Measurements from ENCODE around the gene HK1.

The HK1 gene

GRCh38 chr10:69377191-69377590, 98.9 kb downstream of the HK1 start:
- no peak for DNase-seq (ENCODE audit: low spot score)

DNA sequence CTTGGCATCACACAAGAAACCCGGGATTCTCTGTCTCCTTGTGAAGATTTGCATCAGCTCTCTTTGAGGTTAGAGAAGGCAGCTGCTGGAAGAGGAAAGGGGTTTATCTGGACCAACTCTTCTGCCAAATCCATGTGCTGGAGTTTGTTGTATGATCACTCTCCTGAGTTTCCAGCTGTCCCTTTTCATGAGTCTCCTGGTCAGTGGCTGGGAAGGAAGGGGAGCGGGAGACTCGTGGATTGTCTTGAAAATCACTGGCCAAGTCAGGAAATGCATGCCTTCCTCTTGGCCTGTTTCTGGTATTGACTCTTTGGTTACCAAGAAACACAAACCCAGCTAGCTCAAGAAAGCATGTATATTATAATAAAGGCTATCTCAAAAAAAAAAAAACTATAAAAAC, 99.6 kb downstream of the HK1 start:
- no peak for DNase-seq (ENCODE audit: low spot score)

DNA sequence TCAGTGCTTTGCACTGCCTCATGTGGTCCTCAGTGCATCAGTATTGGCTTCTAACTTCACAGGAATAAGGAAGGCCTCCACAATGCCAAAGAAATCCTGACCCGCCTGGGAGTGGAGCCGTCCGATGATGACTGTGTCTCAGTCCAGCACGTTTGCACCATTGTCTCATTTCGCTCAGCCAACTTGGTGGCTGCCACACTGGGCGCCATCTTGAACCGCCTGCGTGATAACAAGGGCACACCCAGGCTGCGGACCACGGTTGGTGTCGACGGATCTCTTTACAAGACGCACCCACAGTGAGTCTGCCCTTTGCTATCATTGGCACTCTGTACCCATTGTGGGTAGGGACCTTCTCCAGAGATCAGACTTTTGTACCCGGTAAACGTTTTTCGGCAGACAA, 101.5 kb downstream of the HK1 start:
- no peak for DNase-seq (ENCODE audit: low spot score)

GRCh38 chr10:69382382-69383117, 104.3 kb downstream of the HK1 start:
- DNase-seq (ENCODE audit: low spot score), result no peak

GRCh38 chr10:69383558-69383957, 105.3 kb downstream of the HK1 start:
- no peak for DNase-seq (ENCODE audit: low spot score)

DNA sequence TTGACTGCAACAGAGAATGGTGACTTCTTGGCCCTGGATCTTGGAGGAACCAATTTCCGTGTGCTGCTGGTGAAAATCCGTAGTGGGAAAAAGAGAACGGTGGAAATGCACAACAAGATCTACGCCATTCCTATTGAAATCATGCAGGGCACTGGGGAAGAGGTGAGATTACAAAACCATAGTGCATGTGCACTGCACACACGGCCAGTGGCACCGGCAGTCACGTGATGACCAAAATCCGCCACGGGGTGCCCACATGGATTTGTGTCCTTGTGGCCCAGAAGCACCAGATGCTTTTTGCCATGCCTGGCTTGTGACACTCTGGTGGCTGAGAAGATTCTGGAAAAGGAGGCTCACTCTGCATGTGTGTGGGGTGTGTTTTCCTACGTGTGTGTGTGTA, 106.0 kb downstream of the HK1 start:
- no peak for DNase-seq (ENCODE audit: low spot score)

DNA sequence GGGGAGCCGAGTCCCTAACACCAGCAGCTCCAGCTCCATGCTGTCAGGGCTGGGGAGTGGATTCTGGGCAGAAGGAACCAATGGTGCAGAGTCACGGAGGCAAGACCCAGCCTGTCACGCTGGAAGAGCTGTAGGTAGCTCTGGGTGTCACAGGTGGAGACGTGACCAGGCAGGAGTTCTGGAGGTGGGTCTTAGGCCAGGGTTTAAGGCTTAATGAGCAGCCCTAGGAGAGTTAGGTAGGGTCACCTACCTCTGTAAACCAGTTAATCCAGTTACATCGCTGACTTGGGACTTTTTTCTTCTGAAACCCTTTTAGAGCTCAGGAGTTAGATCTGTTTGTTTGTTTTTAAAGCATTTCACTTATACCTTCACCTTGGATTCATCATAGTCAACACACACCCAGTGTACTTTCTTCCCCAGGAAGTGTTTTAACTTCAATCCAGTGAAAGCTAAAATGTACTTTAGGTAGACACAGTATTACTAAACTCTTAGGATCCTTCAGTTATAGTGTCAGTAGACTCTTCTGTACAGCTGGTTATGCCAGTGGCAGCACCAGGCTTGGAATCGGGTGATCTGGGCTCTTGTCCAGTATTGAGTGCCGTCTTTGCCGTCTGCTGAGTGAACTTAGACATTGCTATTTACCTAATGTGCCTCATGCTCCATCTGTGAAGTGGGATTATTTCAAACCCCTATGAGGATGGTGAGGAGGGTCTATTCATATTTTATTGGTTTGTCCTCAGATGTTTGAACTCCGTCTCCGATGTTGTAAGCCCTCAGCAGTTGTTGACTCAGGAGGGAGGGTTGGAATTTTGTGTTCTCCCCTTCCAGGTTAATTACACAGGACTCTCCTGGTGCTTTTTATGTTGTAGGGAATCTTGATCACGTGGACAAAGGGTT, 107.4 kb downstream of the HK1 start:
- DNase-seq (ENCODE audit: low spot score), result no peak

- DNase-seq (ENCODE audit: low spot score), result no peak
Observed at GRCh38 chr10:69387500-69387899, 109.2 kb downstream of the HK1 start.

DNA sequence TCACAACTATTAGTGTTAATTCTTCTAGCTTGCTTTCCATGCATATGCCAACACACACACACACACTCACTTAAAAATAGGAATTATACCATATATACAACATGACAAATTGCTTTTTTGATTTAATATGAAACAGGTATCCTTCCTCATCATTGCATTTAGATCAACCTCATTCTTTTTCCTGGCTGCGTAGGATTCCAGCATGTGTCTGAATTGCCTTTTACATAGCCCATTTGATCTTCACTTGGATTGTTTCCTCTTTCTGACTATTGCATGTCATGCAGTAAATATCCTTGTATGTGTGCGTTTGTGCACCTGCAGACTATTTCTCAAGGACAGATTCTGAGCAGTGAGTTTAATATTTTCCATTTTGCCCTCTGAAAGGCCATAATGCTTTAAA, 110.2 kb downstream of the HK1 start:
- no peak for DNase-seq (ENCODE audit: low spot score)

- no peak for DNase-seq (ENCODE audit: low spot score)
Observed at GRCh38 chr10:69389827-69390490, 111.7 kb downstream of the HK1 start.

GRCh38 chr10:69391158-69391557, 112.9 kb downstream of the HK1 start:
- DNase-seq (ENCODE audit: low spot score), result no peak

- DNase-seq (ENCODE audit: low spot score), result peak; percentile 89
Observed at GRCh38 chr10:69392481-69393000, 114.2 kb downstream of the HK1 start.

DNA sequence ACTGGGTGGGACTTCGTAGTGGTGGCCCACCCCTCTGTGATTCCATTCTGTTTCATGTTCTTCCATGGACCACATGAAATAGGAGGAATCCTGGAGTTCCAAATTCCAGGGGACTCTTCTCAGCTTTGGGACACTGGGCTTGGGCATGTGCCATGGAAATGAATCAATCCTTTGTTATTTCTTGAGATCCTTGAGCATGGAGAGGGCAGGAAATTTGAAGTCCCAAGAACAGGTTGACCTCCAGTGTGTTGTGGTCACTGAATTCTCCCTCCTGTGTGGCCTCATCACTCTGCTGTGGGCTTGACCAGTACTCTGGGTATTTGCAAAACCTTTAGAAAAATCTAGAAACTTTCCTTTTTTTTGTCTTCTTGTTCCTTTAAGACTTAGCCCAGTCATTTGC, 115.7 kb downstream of the HK1 start:
- DNase-seq (ENCODE audit: low spot score), result no peak

DNA sequence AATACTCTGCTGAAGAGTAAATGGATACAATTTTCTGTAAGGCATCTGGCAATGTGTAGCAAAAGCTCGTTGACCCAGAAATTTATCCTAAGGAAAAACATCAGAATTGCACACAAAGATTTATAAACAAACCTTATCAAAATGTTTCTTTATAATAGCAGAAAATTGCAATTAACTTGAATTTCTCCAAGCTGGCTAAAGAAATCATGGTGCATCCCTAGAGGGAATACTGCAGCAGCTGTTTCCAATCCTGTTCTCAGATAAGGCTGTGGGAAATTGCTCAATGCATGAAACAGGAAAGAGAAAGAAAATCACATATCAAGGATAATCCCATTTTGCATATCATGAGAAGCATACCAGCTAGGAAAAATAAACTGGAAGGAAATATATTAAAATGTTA, 119.7 kb downstream of the HK1 start:
- no peak for DNase-seq (ENCODE audit: low spot score)

- no peak for DNase-seq (ENCODE audit: low spot score)
Observed at GRCh38 chr10:69398466-69398865, 120.2 kb downstream of the HK1 start.

DNA sequence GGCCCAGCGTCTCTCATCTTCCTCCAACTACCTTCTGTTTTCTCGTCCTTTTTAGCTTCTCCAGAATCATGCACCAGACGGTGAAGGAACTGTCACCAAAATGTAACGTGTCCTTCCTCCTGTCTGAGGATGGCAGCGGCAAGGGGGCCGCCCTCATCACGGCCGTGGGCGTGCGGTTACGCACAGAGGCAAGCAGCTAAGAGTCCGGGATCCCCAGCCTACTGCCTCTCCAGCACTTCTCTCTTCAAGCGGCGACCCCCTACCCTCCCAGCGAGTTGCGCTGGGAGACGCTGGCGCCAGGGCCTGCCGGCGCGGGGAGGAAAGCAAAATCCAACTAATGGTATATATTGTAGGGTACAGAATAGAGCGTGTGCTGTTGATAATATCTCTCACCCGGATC, 122.6 kb downstream of the HK1 start:
- no peak for DNase-seq (ENCODE audit: low spot score)

DNA sequence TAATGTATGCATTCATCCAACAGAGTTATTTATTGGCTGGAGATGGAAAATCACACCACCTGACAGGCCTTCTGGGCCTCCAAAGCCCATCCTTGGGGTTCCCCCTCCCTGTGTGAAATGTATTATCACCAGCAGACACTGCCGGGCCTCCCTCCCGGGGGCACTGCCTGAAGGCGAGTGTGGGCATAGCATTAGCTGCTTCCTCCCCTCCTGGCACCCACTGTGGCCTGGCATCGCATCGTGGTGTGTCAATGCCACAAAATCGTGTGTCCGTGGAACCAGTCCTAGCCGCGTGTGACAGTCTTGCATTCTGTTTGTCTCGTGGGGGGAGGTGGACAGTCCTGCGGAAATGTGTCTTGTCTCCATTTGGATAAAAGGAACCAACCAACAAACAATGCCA, 123.1 kb downstream of the HK1 start:
- DNase-seq (ENCODE audit: low spot score), result no peak

DNA sequence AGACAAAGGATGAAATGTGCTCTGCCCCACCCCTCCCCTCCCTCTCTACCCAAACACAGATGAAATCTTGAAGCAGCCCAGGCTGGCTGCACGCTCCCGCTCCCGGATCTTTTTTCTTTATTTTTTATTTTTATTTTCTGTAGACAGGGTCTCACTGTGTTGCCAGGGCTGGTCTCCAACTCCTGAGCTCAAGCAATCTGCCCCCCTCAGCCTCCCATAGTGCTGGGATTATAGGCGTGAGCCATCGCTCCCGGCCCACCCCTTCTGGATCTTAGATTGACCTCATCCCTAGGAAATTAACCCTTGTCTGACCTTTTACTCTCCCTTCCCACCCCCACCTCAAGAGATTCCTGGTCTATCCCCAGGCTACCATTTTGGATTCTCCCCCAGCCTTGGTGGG, 124.1 kb downstream of the HK1 start:
- no peak for DNase-seq (ENCODE audit: low spot score)

GRCh38 chr10:69403066-69403465, 124.8 kb downstream of the HK1 start:
- no peak for DNase-seq (ENCODE audit: low spot score)

DNA sequence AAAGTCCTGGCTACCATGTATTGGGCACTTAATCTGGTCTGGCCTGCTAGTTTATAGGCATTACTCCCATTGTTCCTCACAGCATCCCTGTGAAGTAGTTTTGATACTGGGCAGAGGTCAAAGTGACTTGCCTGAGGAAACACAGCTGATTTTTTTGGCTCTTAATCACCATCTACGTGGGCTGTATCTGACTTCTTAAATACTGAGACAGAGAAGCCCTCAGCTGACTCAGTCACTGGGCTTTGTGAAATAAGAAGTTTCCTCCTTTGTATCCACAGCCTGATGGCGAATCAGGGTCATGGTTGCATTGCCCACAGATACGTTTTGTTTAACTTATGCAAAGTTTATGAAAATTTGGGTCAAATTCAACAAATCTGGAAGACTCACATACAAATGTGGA, 125.2 kb downstream of the HK1 start:
- no peak for DNase-seq (ENCODE audit: low spot score)

DNA sequence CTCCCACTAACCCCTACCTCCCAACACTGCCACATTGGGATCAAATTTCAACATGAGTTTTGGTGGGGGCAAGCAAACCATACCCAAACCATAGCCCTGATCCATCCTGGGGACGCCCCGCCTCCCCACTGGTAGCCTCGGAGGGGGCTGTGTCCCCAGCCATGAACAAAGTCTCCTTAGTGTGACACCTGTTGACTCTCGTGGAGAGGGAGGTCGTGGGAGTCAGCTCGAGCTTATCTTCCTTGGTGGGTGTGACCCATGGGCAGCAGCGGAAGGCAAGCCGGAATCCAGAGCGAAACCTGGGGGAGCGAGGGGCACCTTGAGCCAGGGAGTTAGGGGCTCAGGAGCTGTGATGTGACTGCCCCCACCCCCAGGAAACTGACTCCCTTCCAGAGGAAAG, 126.5 kb downstream of the HK1 start:
- no peak for DNase-seq (ENCODE audit: low spot score)

DNA sequence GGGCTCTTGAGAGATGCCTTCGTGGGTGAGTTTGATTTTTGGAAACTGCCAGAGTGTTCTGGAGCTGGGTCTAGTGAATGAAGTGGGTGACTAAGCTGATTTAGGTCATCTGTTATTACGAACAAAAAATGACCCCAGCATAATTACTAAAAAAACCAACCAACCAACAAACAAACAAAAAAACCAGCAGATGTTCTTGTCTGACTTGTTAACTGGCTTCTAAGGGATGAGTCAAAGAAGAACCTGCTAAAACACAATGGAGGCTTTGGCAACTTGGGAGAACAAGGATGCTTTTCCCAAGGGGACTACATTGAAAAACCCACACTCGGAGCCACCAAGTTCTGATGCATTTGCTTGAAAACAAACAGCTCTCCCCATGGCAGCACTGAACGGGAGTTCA, 126.9 kb downstream of the HK1 start:
- DNase-seq (ENCODE audit: low spot score), result no peak

DNA sequence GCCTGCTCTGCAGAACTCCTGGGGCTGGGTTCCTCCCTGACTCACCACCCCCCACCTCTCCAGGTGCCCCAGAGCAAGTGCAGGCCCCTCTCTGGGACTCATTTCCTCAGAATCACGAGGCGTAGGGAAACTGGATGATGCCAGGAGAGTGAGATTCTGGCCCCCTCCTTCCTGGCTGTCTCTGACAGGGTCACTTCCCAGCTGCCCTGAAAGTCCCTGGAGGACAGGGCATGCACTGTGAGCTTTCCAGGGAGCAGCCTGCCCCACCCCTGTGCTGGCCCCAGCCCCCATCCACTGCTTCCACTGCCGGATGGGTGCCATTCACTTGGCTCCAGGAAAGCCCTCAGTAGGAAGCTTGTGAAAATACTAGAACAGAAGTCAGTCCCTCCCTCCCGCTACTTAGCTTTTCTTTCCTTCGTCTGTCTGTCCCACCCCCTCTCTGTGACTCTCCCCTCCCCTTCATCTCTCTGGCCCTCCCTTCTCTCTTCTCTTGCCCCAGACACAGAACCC, 128.1 kb downstream of the HK1 start:
- DNase-seq (ENCODE audit: low spot score), result no peak
